ENCODE data around the gene KIF21B. TPM values are rescaled to one million over a fixed set of nuclear protein-coding genes. Genes with fewer than 3 reads are reported as not detected.

Gene KIF21B
- total and polyA plus RNA-seq, 9 of the 15 experiments (the other 6 are each of a cell fraction or from before 2014, with no cell fraction given), result 0.46 to 13.4 (median 5.9) TPM

DNA sequence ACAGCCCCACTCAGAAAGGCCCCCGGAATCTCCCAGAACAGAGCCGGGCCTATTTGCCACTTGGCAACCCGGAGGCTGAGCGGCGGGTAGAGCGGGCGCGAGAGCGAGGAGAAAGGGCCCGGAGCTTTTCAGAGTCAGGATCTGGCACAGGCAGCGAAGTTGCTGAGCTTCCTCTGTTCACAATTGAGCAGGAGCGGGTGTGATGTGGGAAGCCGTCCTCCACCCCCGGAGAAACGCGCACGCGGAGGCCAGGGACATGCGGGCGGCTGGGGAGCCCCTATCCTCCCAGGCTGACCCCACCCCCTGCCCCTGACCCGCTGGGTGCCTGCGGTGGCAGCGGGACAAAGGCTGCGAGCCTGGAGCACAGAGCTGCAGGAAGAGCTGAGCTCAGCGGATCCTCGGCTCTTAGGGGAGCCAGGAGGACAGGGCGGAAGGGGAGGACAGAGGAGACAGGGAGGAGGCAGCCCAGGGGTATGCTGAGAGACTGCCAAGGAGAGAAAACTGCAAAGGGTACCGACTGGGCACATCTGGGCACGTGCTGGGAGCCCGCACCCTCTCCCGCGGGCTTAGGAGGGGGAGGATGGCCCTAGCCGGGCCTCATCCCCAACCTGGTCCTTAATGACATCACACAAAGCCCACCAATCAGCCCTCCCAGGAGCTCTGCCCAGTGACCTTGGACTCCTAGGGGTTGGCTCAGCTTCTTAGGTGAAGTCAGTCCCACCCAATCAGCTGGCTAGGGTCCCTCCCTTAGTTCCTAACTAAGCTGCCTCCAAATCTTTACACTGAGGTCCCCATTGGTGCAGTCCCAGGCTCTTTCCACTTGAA, 9.3 kb downstream of the KIF21B start (continued):
- TF ChIP-seq ETV6 (IDR thresholded peaks at IDR 0.05; ENCODE audit: borderline replicate concordance in 1 of 2, low read depth in 2 of 2, low read length in 1 of 2) (no peak), ETV6 (CRISPR knock-in tag; IDR thresholded peaks at IDR 0.05; ENCODE audit: borderline replicate concordance) (no peak), THRB (CRISPR knock-in tag; conservative IDR thresholded peaks at IDR 0.05) (no peak), POLR2G (IDR thresholded peaks at IDR 0.05; ENCODE audit: low read depth, low read length) (0 out of 2 replicates have a peak, but pooled peaks have one; percentile 34), GATA2 (CRISPR knock-in tag; IDR thresholded peaks at IDR 0.05) (no peak), ZNF318 (IDR thresholded peaks at IDR 0.05; ENCODE audit: borderline replicate concordance in 1 of 2, low read depth in 1 of 2) (no peak)
